Right renal pelvis (tissue), 4 donors: ENCODE measurements around the gene LMOD3. TPM values are rescaled to one million over a fixed set of nuclear protein-coding genes. Genes with fewer than 3 reads are reported as not detected.

ENCODE experiments used
- DNase-seq, 4 donors: peaks; one replicate each; pipeline ENCODE4 v3.0.0-alpha.2; 2013; ENCODE audit warnings: low read depth in 4 of 4, low spot score in 3 of 4, missing footprints in 1 of 4
- polyA plus RNA-seq, 4 donors: library from polyadenylated mRNA; unstranded; fragments of 120-200 nt; gene quantifications; one replicate each; pipeline ENCODE4 v1.2.1, GENCODE V29; 2013; ENCODE audit not compliant: insufficient read length in 4 of 4

The LMOD3 gene
- polyA plus RNA-seq, 4 donors, result 0.04 to 0.11 (median 0.06) TPM; not detected in 1

- DNase-seq, result no peak
Measured at GRCh38 chr3:69065318-69065964, 57.0 kb downstream of the LMOD3 start.

GRCh38 chr3:69063636-69064035, 58.8 kb downstream of the LMOD3 start:
- DNase-seq, result no peak

- DNase-seq, result no peak
Measured at GRCh38 chr3:69059688-69060087, 62.7 kb downstream of the LMOD3 start.

GRCh38 chr3:69058947-69059224, 63.5 kb downstream of the LMOD3 start:
- DNase-seq, result no peak

- DNase-seq, result no peak
Measured at GRCh38 chr3:69058180-69058946, 64.0 kb downstream of the LMOD3 start.

Other genes with a start within 250 kb of the LMOD3 start
- 1 to 10 TPM in 3 of 4 donors, under 1 TPM in 1; 0.69 to 2.1 (median 1.3) TPM for gene TAFA4, start 190.0 kb downstream of the LMOD3 start, polyA plus RNA-seq
- 10 to 100 TPM; 11.8 to 14.6 (median 12.8) TPM for gene EOGT, start 108.9 kb downstream of the LMOD3 start, polyA plus RNA-seq
- gene TMF1, start 70.3 kb downstream of the LMOD3 start, polyA plus RNA-seq, result 10 to 100 TPM; 36.2 to 45.0 (median 42.1) TPM
- 10 to 100 TPM; 67.2 to 82.5 (median 79.6) TPM for gene UBA3, start 42.2 kb downstream of the LMOD3 start, polyA plus RNA-seq
- gene ARL6IP5, start 37.7 kb downstream of the LMOD3 start, polyA plus RNA-seq, result 100 to 1,000 TPM in 3 of 4 donors, 10 to 100 TPM in 1; 81.6 to 141 (median 116) TPM